SK-N-SH (cell line): ENCODE results near the gene C19orf81.
"Not testable (repeated sequence)": the region's sequence is repeated elsewhere in the genome, so short reads cannot be mapped to it uniquely, and the experiment has no call there.

Experiments
- CTCF ChIP-seq: fragments of 200-600 bp; sonication (generic); IDR thresholded peaks from 2 replicates; pipeline ENCODE4 v1.6.1; 2017; ENCODE audit warnings: antibody characterized with exemption, mild to moderate bottlenecking, moderate library complexity
- EP300 ChIP-seq, 2 experiments: IDR thresholded peaks; 2 replicates each; pipeline versions ENCODE4 v1.4.0 to v1.6.1; 2012; ENCODE audit warnings: borderline replicate concordance in 1 of 2, low read depth in 1 of 2, low read length in 1 of 2
- EZH2phosphoT487 ChIP-seq: fragments of 200-600 bp; sonication (generic); IDR thresholded peaks from 2 replicates; pipeline ENCODE4 v1.6.1; 2017; ENCODE audit warnings: low read depth, mixed run types, mild to moderate bottlenecking, antibody characterized with exemption, moderate library complexity, borderline replicate concordance
- FOSL2 ChIP-seq: IDR thresholded peaks from 2 replicates; pipeline ENCODE4 v1.4.0; 2012; ENCODE audit warnings: low read depth, mild to moderate bottlenecking, moderate library complexity, borderline replicate concordance
- FOXJ3 ChIP-seq: sonication (generic); formaldehyde crosslinking; IDR thresholded peaks from 2 replicates; pipeline ENCODE4 v1.5.1; 2020; ENCODE audit warnings: mild to moderate bottlenecking, missing genetic modification reagents
- GABPA ChIP-seq: IDR thresholded peaks from 2 replicates; pipeline ENCODE4 v1.4.0; 2012; ENCODE audit warnings: low read depth, mild to moderate bottlenecking
- POLR2AphosphoS5 ChIP-seq: IDR thresholded peaks from 2 replicates; pipeline ENCODE4 v1.6.1; 2012; ENCODE audit warnings: low read depth, low read length
- RAD21 ChIP-seq: IDR thresholded peaks from 2 replicates; pipeline ENCODE4 v1.6.1; 2012; ENCODE audit warnings: mild to moderate bottlenecking, low read length
- REST ChIP-seq: IDR thresholded peaks from 2 replicates; pipeline ENCODE4 v1.6.1; 2012; ENCODE audit warnings: mild to moderate bottlenecking, low read depth, low read length, moderate library complexity
- SIN3A ChIP-seq: IDR thresholded peaks from 2 replicates; pipeline ENCODE4 v1.6.1; 2012; ENCODE audit warnings: low read depth, mild to moderate bottlenecking, low read length, moderate library complexity, borderline replicate concordance
- SMC3 ChIP-seq: IDR thresholded peaks from 2 replicates; pipeline ENCODE4 v1.6.1; 2012; ENCODE audit warnings: low read depth, low read length, improper control_type of control experiment
- USF2 ChIP-seq: fragments of 150-350 bp; IDR thresholded peaks from 2 replicates; pipeline ENCODE4 v1.6.1; 2017; ENCODE audit warnings: antibody characterized with exemption, low read length, low read depth, borderline replicate concordance
- YY1 ChIP-seq: IDR thresholded peaks from 2 replicates; pipeline ENCODE4 v1.4.0; 2012; ENCODE audit warnings: low read depth, mild to moderate bottlenecking

GRCh38 chr19:50618379-50618778, 30.9 kb upstream of the C19orf81 start:
- TF ChIP-seq SIN3A; CTCF; EP300 (IDR thresholded peaks at IDR 0.05; ENCODE audit: borderline replicate concordance in 1 of 2, low read depth in 1 of 2, low read length in 1 of 2); YY1; USF2; FOSL2; REST; SMC3; POLR2AphosphoS5; EZH2phosphoT487; RAD21; GABPA; FOXJ3 (CRISPR knock-in tag): not testable (repeated sequence)
